Measurements from ENCODE around the gene HIPK3. TPM values are rescaled to one million over a fixed set of nuclear protein-coding genes. Genes with fewer than 3 reads are reported as not detected.

Gene HIPK3
- total RNA-seq, 1 experiment from 2014 or later: 68.5 TPM

- POLR2A ChIA-PET: no interaction called here
- no peaks in the 10 kb centered on the region for H3K4me1 Mint-ChIP-seq (ENCODE audit: low read depth, unreplicated experiment)
- intact Hi-C loops (cut with micrococcal nuclease; ENCODE audit: unreplicated experiment): no loop called here
Measured at GRCh38 chr11:33403344-33403743, 146.2 kb downstream of the HIPK3 start.

GRCh38 chr11:33405834-33406602 is 148.8 kb downstream of the HIPK3 start:
- Mint-ChIP-seq H3K4me1 (ENCODE audit: low read depth, unreplicated experiment) (no peaks in the 10 kb centered on the region), H3K9me3 (ENCODE audit: unreplicated experiment) (no peaks in the 10 kb centered on the region), H3K27me3 (ENCODE audit: insufficient read depth, unreplicated experiment) (peaks cover 15% of the 10 kb centered on the region), H3K27ac (ENCODE audit: unreplicated experiment) (no peak overlapping the region), H3K4me3 (ENCODE audit: unreplicated experiment) (no peak overlapping the region), H3K36me3 (ENCODE audit: insufficient read depth, unreplicated experiment) (no peaks in the 10 kb centered on the region)
- intact Hi-C loops (cut with micrococcal nuclease; ENCODE audit: unreplicated experiment): no loop called here
- CTCF ChIA-PET: no interaction called here
- POLR2A ChIA-PET: no interaction called here
- no TSS peak for BruUV-seq (replicated peaks)
- no peak for DNase-seq
- no peaks in the 10 kb centered on the region for H3K27me3 ChIP-seq (replicated peaks; ENCODE audit: control insufficient read depth, insufficient read depth, low read length)
- no peak overlapping the region for H3K4me3 ChIP-seq (ENCODE audit: low read depth, low read length)
- H3K9me3 ChIP-seq: no peaks in the 10 kb centered on the region
- H3K36me3 ChIP-seq (ENCODE audit: control insufficient read depth, insufficient read depth, low read length): no peaks in the 10 kb centered on the region
- H3K4me1 ChIP-seq: no peaks in the 10 kb centered on the region
- TF ChIP-seq CTCF (IDR thresholded peaks at IDR 0.05; ENCODE audit: insufficient read depth in 1 of 2, low read depth in 1 of 2, low read length in 1 of 2, severe bottlenecking in 1 of 2, unreplicated experiment in 1 of 2): no peak

More at GRCh38 chr11:33403344-33403743, 146.2 kb downstream of the HIPK3 start:
- Histone ChIP-seq H3K27me3 (replicated peaks; ENCODE audit: control insufficient read depth, insufficient read depth, low read length) (no peaks in the 10 kb centered on the region), H3K4me3 (ENCODE audit: low read depth, low read length) (no peak overlapping the region), H3K9me3 (no peaks in the 10 kb centered on the region), H3K36me3 (ENCODE audit: control insufficient read depth, insufficient read depth, low read length) (no peaks in the 10 kb centered on the region), H3K4me1 (no peaks in the 10 kb centered on the region)
- DNase-seq: no peak
- CTCF ChIA-PET: no interaction called here
- Mint-ChIP-seq H3K27ac (ENCODE audit: unreplicated experiment) (no peak overlapping the region), H3K27me3 (ENCODE audit: insufficient read depth, unreplicated experiment) (peaks cover 8% of the 10 kb centered on the region), H3K9me3 (ENCODE audit: unreplicated experiment) (no peaks in the 10 kb centered on the region), H3K4me3 (ENCODE audit: unreplicated experiment) (no peak overlapping the region), H3K36me3 (ENCODE audit: insufficient read depth, unreplicated experiment) (no peaks in the 10 kb centered on the region)
- no peak for TF ChIP-seq CTCF (IDR thresholded peaks at IDR 0.05; ENCODE audit: insufficient read depth in 1 of 2, low read depth in 1 of 2, low read length in 1 of 2, severe bottlenecking in 1 of 2, unreplicated experiment in 1 of 2)
- no TSS peak for BruUV-seq (replicated peaks)

Other genes starting within 250 kb of the HIPK3 start
- 17.0 and 17.2 TPM in 2 replicates for gene DEPDC7, start 241.5 kb upstream of the HIPK3 start, total RNA-seq (2022)
- 22.8 and 25.0 TPM in 2 replicates for gene TCP11L1, start 217.8 kb upstream of the HIPK3 start, total RNA-seq (2022)
- 43.6 and 45.6 TPM in 2 replicates for gene CSTF3, start 95.9 kb upstream of the HIPK3 start, total RNA-seq (2022)
- 0.12 and 0.25 TPM in 2 replicates for gene KIAA1549L, start 118.7 kb downstream of the HIPK3 start, total RNA-seq (2022)

Measured in Caco-2 (cell line).